ENCODE results near the gene LRMDA.
"Not testable (repeated sequence)": the region's sequence is repeated elsewhere in the genome, so short reads cannot be mapped to it uniquely, and the experiment has no call there.

The LRMDA gene

GRCh38 chr10:75754096-75754831, 322.8 kb downstream of the LRMDA start:
- no peaks in the 10 kb centered on the region for H3K36me3 ChIP-seq (ENCODE audit: insufficient read depth, low read length)
- no peaks in the 10 kb centered on the region for H3K4me1 ChIP-seq (ENCODE audit: insufficient read depth, low read length)
- no peak overlapping the region for H2AFZ ChIP-seq (ENCODE audit: low read depth, low read length)
- H3K27me3 ChIP-seq (ENCODE audit: insufficient read depth, low read length) = no peaks in the 10 kb centered on the region
- H3K9me3 ChIP-seq (ENCODE audit: low read length) = no peaks in the 10 kb centered on the region
- H3K4me3 ChIP-seq (ENCODE audit: low read length) = no peak overlapping the region

GRCh38 chr10:75755528-75755927, 324.1 kb downstream of the LRMDA start:
- Histone ChIP-seq H3K9me3 (ENCODE audit: low read length) (no peaks in the 10 kb centered on the region), H3K4me3 (ENCODE audit: low read length) (no peak overlapping the region)

GRCh38 chr10:75761289-75761688, 329.9 kb downstream of the LRMDA start:
- H3K36me3 ChIP-seq (ENCODE audit: insufficient read depth, low read length) = no peaks in the 10 kb centered on the region
- H3K4me3 ChIP-seq (ENCODE audit: low read length) = no peak overlapping the region
- peaks cover 14% of the 10 kb centered on the region for H3K4me1 ChIP-seq (ENCODE audit: insufficient read depth, low read length)

More at GRCh38 chr10:75755528-75755927, 324.1 kb downstream of the LRMDA start:
- Histone ChIP-seq H3K4me1 (ENCODE audit: insufficient read depth, low read length) (no peaks in the 10 kb centered on the region), H2AFZ (ENCODE audit: low read depth, low read length) (no peak overlapping the region), H3K36me3 (ENCODE audit: insufficient read depth, low read length) (no peaks in the 10 kb centered on the region), H3K27me3 (ENCODE audit: insufficient read depth, low read length) (no peaks in the 10 kb centered on the region)

GRCh38 chr10:75762431-75762802, 331.0 kb downstream of the LRMDA start:
- H3K27me3 ChIP-seq (ENCODE audit: insufficient read depth, low read length) = no peaks in the 10 kb centered on the region
- H2AFZ ChIP-seq (ENCODE audit: low read depth, low read length) = no peak overlapping the region
- peaks cover 14% of the 10 kb centered on the region for H3K4me1 ChIP-seq (ENCODE audit: insufficient read depth, low read length)
- no peaks in the 10 kb centered on the region for H3K9me3 ChIP-seq (ENCODE audit: low read length)
- no peaks in the 10 kb centered on the region for H3K36me3 ChIP-seq (ENCODE audit: insufficient read depth, low read length)
- H3K4me3 ChIP-seq (ENCODE audit: low read length) = no peak overlapping the region

More at GRCh38 chr10:75761289-75761688, 329.9 kb downstream of the LRMDA start:
- Histone ChIP-seq H2AFZ (ENCODE audit: low read depth, low read length) (no peak overlapping the region), H3K27me3 (ENCODE audit: insufficient read depth, low read length) (no peaks in the 10 kb centered on the region), H3K9me3 (ENCODE audit: low read length) (no peaks in the 10 kb centered on the region)

- H3K4me3 ChIP-seq (ENCODE audit: low read length) = no peak overlapping the region
- peaks cover 14% of the 10 kb centered on the region for H3K4me1 ChIP-seq (ENCODE audit: insufficient read depth, low read length)
- no peaks in the 10 kb centered on the region for H3K36me3 ChIP-seq (ENCODE audit: insufficient read depth, low read length)
- no peaks in the 10 kb centered on the region for H3K9me3 ChIP-seq (ENCODE audit: low read length)
- H3K27me3 ChIP-seq (ENCODE audit: insufficient read depth, low read length) = no peaks in the 10 kb centered on the region
- no peak overlapping the region for H2AFZ ChIP-seq (ENCODE audit: low read depth, low read length)
These were observed 332.2 kb downstream of the LRMDA start for GRCh38 chr10:75763652-75764051.

- no peaks in the 10 kb centered on the region for H3K27me3 ChIP-seq (ENCODE audit: insufficient read depth, low read length)
- H3K36me3 ChIP-seq (ENCODE audit: insufficient read depth, low read length) = no peaks in the 10 kb centered on the region
- no peak overlapping the region for H3K4me3 ChIP-seq (ENCODE audit: low read length)
- H3K9me3 ChIP-seq (ENCODE audit: low read length) = no peaks in the 10 kb centered on the region
- H2AFZ ChIP-seq (ENCODE audit: low read depth, low read length) = no peak overlapping the region
- peaks cover 14% of the 10 kb centered on the region for H3K4me1 ChIP-seq (ENCODE audit: insufficient read depth, low read length)
These were observed 333.8 kb downstream of the LRMDA start for GRCh38 chr10:75764974-75765788.

- H2AFZ ChIP-seq (ENCODE audit: low read depth, low read length) = no peak overlapping the region
- H3K4me3 ChIP-seq (ENCODE audit: low read length) = no peak overlapping the region
- H3K27me3 ChIP-seq (ENCODE audit: insufficient read depth, low read length) = no peaks in the 10 kb centered on the region
- H3K9me3 ChIP-seq (ENCODE audit: low read length) = no peaks in the 10 kb centered on the region
- no peaks in the 10 kb centered on the region for H3K36me3 ChIP-seq (ENCODE audit: insufficient read depth, low read length)
- H3K4me1 ChIP-seq (ENCODE audit: insufficient read depth, low read length) = peaks cover 14% of the 10 kb centered on the region
These were observed 334.3 kb downstream of the LRMDA start for GRCh38 chr10:75765789-75766096.

- Histone ChIP-seq H3K36me3 (ENCODE audit: insufficient read depth, low read length) (no peaks in the 10 kb centered on the region), H3K9me3 (ENCODE audit: low read length) (no peaks in the 10 kb centered on the region), H2AFZ (ENCODE audit: low read depth, low read length) (no peak overlapping the region), H3K4me1 (ENCODE audit: insufficient read depth, low read length) (peaks cover 14% of the 10 kb centered on the region), H3K27me3 (ENCODE audit: insufficient read depth, low read length) (no peaks in the 10 kb centered on the region), H3K4me3 (ENCODE audit: low read length) (no peak overlapping the region)
These were observed 334.7 kb downstream of the LRMDA start for GRCh38 chr10:75766106-75766505.

GRCh38 chr10:75766752-75767151, 335.3 kb downstream of the LRMDA start:
- H2AFZ ChIP-seq (ENCODE audit: low read depth, low read length); H3K36me3 ChIP-seq (ENCODE audit: insufficient read depth, low read length); H3K27me3 ChIP-seq (ENCODE audit: insufficient read depth, low read length); H3K4me3 ChIP-seq (ENCODE audit: low read length); H3K9me3 ChIP-seq (ENCODE audit: low read length): not testable (repeated sequence)
- peaks cover 14% of the 10 kb centered on the region for H3K4me1 ChIP-seq (ENCODE audit: insufficient read depth, low read length)

GRCh38 chr10:75770626-75771081, 339.2 kb downstream of the LRMDA start:
- Histone ChIP-seq H3K27me3 (ENCODE audit: insufficient read depth, low read length) (peaks cover 3% of the 10 kb centered on the region), H3K4me1 (ENCODE audit: insufficient read depth, low read length) (peaks cover 3% of the 10 kb centered on the region), H3K36me3 (ENCODE audit: insufficient read depth, low read length) (no peaks in the 10 kb centered on the region), H2AFZ (ENCODE audit: low read depth, low read length) (no peak overlapping the region), H3K9me3 (ENCODE audit: low read length) (no peaks in the 10 kb centered on the region), H3K4me3 (ENCODE audit: low read length) (no peak overlapping the region)

- no peak overlapping the region for H3K4me3 ChIP-seq (ENCODE audit: low read length)
- H3K4me1 ChIP-seq (ENCODE audit: insufficient read depth, low read length) = no peaks in the 10 kb centered on the region
- no peaks in the 10 kb centered on the region for H3K36me3 ChIP-seq (ENCODE audit: insufficient read depth, low read length)
- H2AFZ ChIP-seq (ENCODE audit: low read depth, low read length) = no peak overlapping the region
- H3K27me3 ChIP-seq (ENCODE audit: insufficient read depth, low read length) = peaks cover 3% of the 10 kb centered on the region
- no peaks in the 10 kb centered on the region for H3K9me3 ChIP-seq (ENCODE audit: low read length)
These were observed 340.2 kb downstream of the LRMDA start for GRCh38 chr10:75771606-75772005.

- Histone ChIP-seq H3K27me3 (ENCODE audit: insufficient read depth, low read length) (peaks cover 3% of the 10 kb centered on the region), H3K4me3 (ENCODE audit: low read length) (no peak overlapping the region), H3K4me1 (ENCODE audit: insufficient read depth, low read length) (no peaks in the 10 kb centered on the region), H3K36me3 (ENCODE audit: insufficient read depth, low read length) (no peaks in the 10 kb centered on the region), H3K9me3 (ENCODE audit: low read length) (no peaks in the 10 kb centered on the region), H2AFZ (ENCODE audit: low read depth, low read length) (no peak overlapping the region)
These were observed 340.9 kb downstream of the LRMDA start for GRCh38 chr10:75772153-75772887.

GRCh38 chr10:75773231-75773780, 341.9 kb downstream of the LRMDA start:
- Histone ChIP-seq H2AFZ (ENCODE audit: low read depth, low read length) (no peak overlapping the region), H3K27me3 (ENCODE audit: insufficient read depth, low read length) (peaks cover 3% of the 10 kb centered on the region), H3K9me3 (ENCODE audit: low read length) (no peaks in the 10 kb centered on the region), H3K36me3 (ENCODE audit: insufficient read depth, low read length) (no peaks in the 10 kb centered on the region), H3K4me1 (ENCODE audit: insufficient read depth, low read length) (no peaks in the 10 kb centered on the region), H3K4me3 (ENCODE audit: low read length) (no peak overlapping the region)
